GM12878 (cell line): ENCODE results near the gene RDM1. TPM values are rescaled to one million over a fixed set of nuclear protein-coding genes. Genes with fewer than 3 reads are reported as not detected.

Experiments
- ATAC-seq: fragments of 200-7000 bp; cut with Tn5 transposase; 3 replicates; pipeline ENCODE4 v1.9.1; 2020; ENCODE audit warnings: mild to moderate bottlenecking, moderate library complexity
- BruUV-seq: library from RNA; stranded (reverse); fragments of 400-500 nt; replicated peaks from 2 replicates; lab custom pipeline; 2021; lab: Mats Ljungman, UMichigan
- CTCF ChIA-PET: fragments of 300-600 bp; sonication (Branson Sonifier 250); formaldehyde crosslinking; extraction: SDS; loops from one replicate; lab custom pipeline; 2021; ENCODE audit warnings: inconsistent platforms; lab: Yijun Ruan, JAX
- POLR2A ChIA-PET: fragments of 350-600 bp; formaldehyde crosslinking; extraction: SDS; loops from one replicate; lab custom pipeline; 2021; ENCODE audit warnings: inconsistent platforms; lab: Charles Lee
- RAD21 ChIA-PET: fragments of 300-600 bp; sonication (Branson Sonifier 250); formaldehyde crosslinking; loops from one replicate; lab custom pipeline; 2023; ENCODE audit warnings: antibody characterized with exemption; ENCODE audit not compliant: unreplicated experiment; lab: Charles Lee
- SMC1A ChIA-PET: fragments of 300-600 bp; sonication (Branson Sonifier 250); formaldehyde crosslinking; loops from one replicate; lab custom pipeline; 2023; ENCODE audit not compliant: unreplicated experiment, uncharacterized antibody; lab: Charles Lee
- DNase-seq: peaks from one replicate; pipeline ENCODE4 v3.0.0-alpha.2; 2011; ENCODE audit warnings: low read depth, low spot score
- FAIRE-seq: peaks from 3 replicates; lab custom pipeline; 2011; peaks lifted over from hg19 to GRCh38; lab: Jason Lieb, UNC
- H2AFZ ChIP-seq: 2 replicates; pipeline ENCODE4 v1.6.0; 2011; ENCODE audit warnings: low read depth, low read length, control low read depth; ENCODE audit not compliant: control insufficient read depth
- H3K27ac ChIP-seq: 2 replicates; pipeline ENCODE4 v1.5.1; 2011; ENCODE audit warnings: control low read depth; ENCODE audit not compliant: control insufficient read depth, insufficient read depth
- H3K27me3 ChIP-seq, 2 experiments: replicated peaks in 1 of 2; 2 replicates each; pipeline versions ENCODE4 v1.6.0 to v1.6.1; 2011; ENCODE audit warnings: low read length in 1 of 2; ENCODE audit not compliant: control insufficient read depth in 2 of 2, insufficient read depth in 2 of 2
- H3K36me3 ChIP-seq, 2 experiments: 2 replicates each; pipeline ENCODE4 v1.5.1; 2011; ENCODE audit warnings: low read length in 1 of 2; ENCODE audit not compliant: control insufficient read depth in 2 of 2, insufficient read depth in 2 of 2
- H3K4me1 ChIP-seq: 2 replicates; pipeline ENCODE4 v1.6.1; 2011; ENCODE audit warnings: mild to moderate bottlenecking, low read length, moderate library complexity, mixed read lengths; ENCODE audit not compliant: control insufficient read depth, insufficient read depth
- H3K4me2 ChIP-seq: 2 replicates; pipeline ENCODE4 v1.6.0; 2011; ENCODE audit warnings: control low read depth; ENCODE audit not compliant: control insufficient read depth, insufficient read depth
- H3K4me3 ChIP-seq: fragments of 200-600 bp; sonication (generic); 2 replicates; pipeline ENCODE4 v1.5.1; 2016
- H3K79me2 ChIP-seq: 2 replicates; pipeline ENCODE4 v1.6.0; 2011; ENCODE audit warnings: low read length; ENCODE audit not compliant: control insufficient read depth, insufficient read depth
- H3K9ac ChIP-seq: 2 replicates; pipeline ENCODE4 v1.8.0; 2011; ENCODE audit warnings: low read length, control low read depth, mixed read lengths; ENCODE audit not compliant: control insufficient read depth, insufficient read depth
- H3K9me3 ChIP-seq: replicated peaks from 3 replicates; pipeline ENCODE4 v1.5.1; 2011; ENCODE audit warnings: mild to moderate bottlenecking, low read length; ENCODE audit not compliant: control insufficient read depth, insufficient read depth
- H4K20me1 ChIP-seq: 2 replicates; pipeline ENCODE4 v1.6.0; 2011; ENCODE audit not compliant: control insufficient read depth, insufficient read depth
- ASH2L ChIP-seq: fragments of 300-600, 200-600 bp; sonication (generic); IDR thresholded peaks from 2 replicates; pipeline ENCODE4 v1.6.1; 2017; ENCODE audit warnings: low read depth, mild to moderate bottlenecking, borderline replicate concordance
- CBX3 ChIP-seq: fragments of 200-600 bp; sonication (generic); IDR thresholded peaks from 2 replicates; pipeline ENCODE4 v1.6.1; 2016; ENCODE audit warnings: low read depth, borderline replicate concordance
- EP300 ChIP-seq, 2 experiments: fragments of 150-350 bp in 1 of 2; IDR thresholded peaks; 2 replicates each; pipeline ENCODE4 v1.6.1; 2011 to 2012; ENCODE audit warnings: low read depth in 2 of 2, low read length in 2 of 2, borderline replicate concordance in 1 of 2, improper control_type of control experiment in 1 of 2, inconsistent platforms in 1 of 2; ENCODE audit not compliant: control insufficient read depth in 1 of 2
- FOS ChIP-seq: IDR thresholded peaks from 3 replicates; pipeline ENCODE4 v1.6.1; 2011; ENCODE audit warnings: borderline replicate concordance; ENCODE audit not compliant: insufficient read length; ENCODE audit errors: extremely low read depth
- HSF1 ChIP-seq: fragments of 150-350 bp; IDR thresholded peaks from 2 replicates; pipeline ENCODE4 v1.6.1; 2014; ENCODE audit warnings: mild to moderate bottlenecking, low read depth, low read length
- IKZF1 ChIP-seq: fragments of 450-650 bp; conservative IDR thresholded peaks from 2 replicates; pipeline ENCODE4 v1.6.1; 2017; ENCODE audit warnings: antibody characterized with exemption, mild to moderate bottlenecking
- JUND ChIP-seq: IDR thresholded peaks from 2 replicates; pipeline ENCODE4 v1.6.1; 2012; ENCODE audit warnings: low read depth, mild to moderate bottlenecking, low read length, improper control_type of control experiment, moderate library complexity
- KDM1A ChIP-seq: fragments of 200-600 bp; sonication (generic); IDR thresholded peaks from 2 replicates; pipeline ENCODE4 v1.6.1; 2016; ENCODE audit warnings: borderline replicate concordance
- MEF2B ChIP-seq: fragments of 450-650 bp; IDR thresholded peaks from 2 replicates; pipeline ENCODE4 v1.6.1; 2018; ENCODE audit warnings: mild to moderate bottlenecking, moderate library complexity; ENCODE audit not compliant: partially characterized antibody, poor library complexity, severe bottlenecking
- POLR2A ChIP-seq: IDR thresholded peaks from 2 replicates; pipeline ENCODE4 v1.6.1; 2011; ENCODE audit warnings: low read depth, mild to moderate bottlenecking, low read length
- POU2F2 ChIP-seq: IDR thresholded peaks from 3 replicates; pipeline ENCODE4 v1.6.1; 2011; ENCODE audit warnings: low read depth, mild to moderate bottlenecking, low read length, borderline replicate concordance
- RELB ChIP-seq: fragments of 450-650 bp; IDR thresholded peaks from 2 replicates; pipeline ENCODE4 v1.6.1; 2017; ENCODE audit warnings: low read depth, mild to moderate bottlenecking, moderate library complexity
- SPI1 ChIP-seq: IDR thresholded peaks from 2 replicates; pipeline ENCODE4 v1.6.1; 2011; ENCODE audit warnings: low read depth, mild to moderate bottlenecking, low read length, moderate library complexity, borderline replicate concordance; ENCODE audit not compliant: insufficient read depth
- SRF ChIP-seq, 2 experiments: IDR thresholded peaks; 2 replicates each; pipeline ENCODE4 v1.6.1; 2011; ENCODE audit warnings: low read depth in 2 of 2, low read length in 2 of 2, mild to moderate bottlenecking in 1 of 2, moderate library complexity in 1 of 2
- YBX1 ChIP-seq: fragments of 450-650 bp; IDR thresholded peaks from 2 replicates; pipeline ENCODE4 v1.6.1; 2016; ENCODE audit warnings: antibody characterized with exemption
- YY1 ChIP-seq: IDR thresholded peaks from 2 replicates; pipeline ENCODE4 v1.6.1; 2011; ENCODE audit warnings: low read depth, mild to moderate bottlenecking, low read length
- in situ Hi-C: fragments of 300-500 bp; cut with MboI; formaldehyde crosslinking; loops from 9 replicates; pipeline ENCODE4 v1.14.3; 2018; ENCODE audit warnings: mixed read lengths
- intact Hi-C: fragments of 100-400 bp; cut with micrococcal nuclease; formaldehyde crosslinking; loops from one replicate; pipeline ENCODE4 v1.14.2; 2022; ENCODE audit not compliant: unreplicated experiment
- polyA plus RNA-seq, 11 experiments: library from polyadenylated mRNA; depleted of rRNA in 4 of 11; unstranded in 6 of 11; stranded (reverse) in 5 of 11; fragments of >200 nt; fragmentation: Nextera tagmentation in 4 of 11; fragmentation: Illumina TruSeq in 1 of 11; extraction: Ambion mirVana in 4 of 11; extraction: Trizol in 1 of 11; gene quantifications; 1 replicate in 1 of 11; 2 replicates in 10 of 11; pipeline versions ENCODE4 v1.2.1 to v1.2.3, GENCODE V29; 2011 to 2016; ENCODE audit warnings: inconsistent platforms in 2 of 11, missing spikeins in 2 of 11, low read depth in 1 of 11
- total RNA-seq, 4 experiments: library from RNA; depleted of rRNA in 3 of 4; stranded (reverse); fragments of >200 nt in 3 of 4; fragmentation: Illumina TruSeq in 1 of 4; extraction: Trizol in 1 of 4; gene quantifications; 2 replicates each; pipeline versions ENCODE4 v1.2.1 to v1.2.3, GENCODE V29; 2013 to 2021

The RDM1 gene
- total and polyA plus RNA-seq, 10 of the 15 experiments (the other 5 are each of a cell fraction or from before 2014, with no cell fraction given) = 5.7 to 18.4 (median 10.7) TPM

- TF ChIP-seq EP300 (IDR thresholded peaks at IDR 0.05; ENCODE audit: borderline replicate concordance in 1 of 2, control insufficient read depth in 1 of 2, low read depth in 2 of 2, low read length in 2 of 2) = no peak
Observed at GRCh38 chr17:35934760-35935159, 4.2 kb upstream of the RDM1 start (continued).

GRCh38 chr17:35932586-35932985, 2.0 kb upstream of the RDM1 start:
- Histone ChIP-seq H3K27me3 (no peaks in the 10 kb centered on the region), H3K9ac (no peak overlapping the region), H3K36me3 (no peaks in the 10 kb centered on the region), H3K9me3 (no peaks in the 10 kb centered on the region), H3K27ac (no peak overlapping the region), H2AFZ (no peak overlapping the region), H3K4me1 (peaks cover 5% of the 10 kb centered on the region; the same call in 1 of the 2 replicates), H4K20me1 (no peaks in the 10 kb centered on the region), H3K4me3 (no peak overlapping the region), H3K79me2 (no peaks in the 10 kb centered on the region), H3K4me2 (no peak overlapping the region)
- DNase-seq = no peak
- ChIA-PET POLR2A (no interaction called here), SMC1A (interaction anchor here (1.1 to 4.5 kb wide), 4 partner anchors 18 to 84 kb away, joined by 3 to 33 read pairs (median 10); partner anchors contain the start of gene CCL5), RAD21 (interaction anchor here (1.2 to 2.3 kb wide), 2 partner anchors 53 to 83 kb away, joined by 3 to 15 read pairs; partner anchors contain the start of gene CCL5), CTCF (interaction anchor here (1.3 to 4.3 kb wide), 4 partner anchors 37 to 84 kb away, joined by 3 to 35 read pairs (median 6); no protein-coding TSS in a partner anchor)
- BruUV-seq = no TSS peak
- intact Hi-C loops (loop anchor here (5.0 kb wide), 1 partner anchor 85 kb away; no protein-coding TSS in a partner anchor), in situ Hi-C loops (no loop called here)
- ATAC-seq = no peak
- FAIRE-seq = no peak
- TF ChIP-seq POLR2A (no peak), MEF2B (no peak), RELB (no peak), SPI1 (no peak), YY1 (no peak), IKZF1 (no peak), YBX1 (no peak), POU2F2 (no peak), KDM1A (no peak), FOS (no peak), CBX3 (no peak), JUND (no peak), SRF (IDR thresholded peaks at IDR 0.05; ENCODE audit: low read depth in 2 of 2, low read length in 2 of 2) (no peak), ASH2L (no peak), HSF1 (no peak)
